Heart right ventricle (tissue), 16 donors: ENCODE measurements around the gene DNAJB12. TPM values are rescaled to one million over a fixed set of nuclear protein-coding genes. Genes with fewer than 3 reads are reported as not detected.
A peak's percentile ranks its signal among the peaks of the same experiment; 100 is the strongest.

Experiments
- ATAC-seq, 8 donors: fragments of 200-7000 bp; cut with Tn5 transposase; one replicate each; pipeline ENCODE4 v1.9.1; 2020; ENCODE audit warnings: mild to moderate bottlenecking in 8 of 8, moderate library complexity in 8 of 8, moderate number of reproducible peaks in 1 of 8
- DNase-seq, 2 donors: peaks; one replicate each; pipeline ENCODE4 v3.0.0-alpha.2; 2020
- H3K27ac ChIP-seq, 10 donors: fragments of 200-600 bp; sonication (generic) in 2 of 10; one replicate each; pipeline versions ENCODE4 v1.5.0 to v1.8.0; 2020 to 2022; ENCODE audit warnings: mild to moderate bottlenecking in 3 of 10
- H3K27me3 ChIP-seq, 7 donors: fragments of 200-600 bp; one replicate each; pipeline ENCODE4 v1.8.0; 2021 to 2022; ENCODE audit warnings: mild to moderate bottlenecking in 2 of 7
- H3K36me3 ChIP-seq, 9 donors: fragments of 200-600 bp; sonication (generic) in 1 of 9; one replicate each; pipeline versions ENCODE4 v1.5.0 to v1.8.0; 2020 to 2022; ENCODE audit warnings: mild to moderate bottlenecking in 2 of 9
- H3K4me1 ChIP-seq, 9 donors: fragments of 200-600 bp; sonication (generic) in 1 of 9; one replicate each; pipeline versions ENCODE4 v1.5.0 to v1.8.0; 2020 to 2022; ENCODE audit warnings: mild to moderate bottlenecking in 4 of 9
- H3K4me3 ChIP-seq, 10 donors: fragments of 200-600 bp; sonication (generic) in 2 of 10; one replicate each; pipeline versions ENCODE4 v1.5.0 to v1.8.0; 2020 to 2022; ENCODE audit warnings: mild to moderate bottlenecking in 7 of 10, moderate library complexity in 2 of 10
- H3K9me3 ChIP-seq, 11 donors: fragments of 200-600 bp in 10 of 11; sonication (generic) in 2 of 11; one replicate each; pipeline versions ENCODE4 v1.5.0 to v1.8.0; 2013 to 2022; ENCODE audit warnings: mild to moderate bottlenecking in 2 of 11, control low read depth in 1 of 11, moderate library complexity in 1 of 11
- WGBS, 2 donors: extraction: QIAGEN DNeasy Blood & Tissue Kit; methylation state at CpG; one replicate each; pipeline ENCODE4 v1.1.7; 2013; ENCODE audit warnings: inconsistent platforms in 1 of 2; 5-methylcytosine and 5-hydroxymethylcytosine counted together
- intact Hi-C, 10 donors: fragments of 100-400 bp; cut with DNase I; formaldehyde crosslinking; loops; one replicate each; pipeline versions ENCODE4 v1.11.1 to v1.14.2; 2022
- polyA plus RNA-seq, 2 donors: library from polyadenylated mRNA; stranded (reverse); fragments of 200-250 nt; gene quantifications; one replicate each; pipeline ENCODE4 v1.2.3, GENCODE V29; 2013
- total RNA-seq, 10 donors: library from RNA; stranded (reverse); fragmentation: NEBNext Ultra II Directional in 3 of 10; extraction: Animal tissue kit (Norgen Biotek cat#: 25700) in 3 of 10; gene quantifications; one replicate each; pipeline versions ENCODE4 v1.2.1 to v1.2.4, GENCODE V29; 2021 to 2023
- TF ChIP-seq, protein P1 (sequence below), 9 donors: fragments of 200-600 bp; sonication (generic) in 2 of 9; IDR thresholded peaks; one replicate each; pipeline versions ENCODE4 v1.5.0 to v1.8.0; 2021 to 2022; ENCODE audit warnings: antibody characterized with exemption in 9 of 9, mild to moderate bottlenecking in 5 of 9, moderate library complexity in 1 of 9
- donor health status: Arrhythmogenic right ventricular cardiomyopathy.
- donor health status: ischemic (EF 13 %, LVEDD 7.1; RV severe dilation, severe dysfunction).
- donor health status: healthy with polysubstance abuse.
- donor health status: DM: no; HTN: yes; CAD: no.
- donor health status: DM: no; HTN: no; CAD: no.
- donor health status: ischemic (EF 25% LVEDD 6.9; RV normal size, moderate dysfunction).
- donor health status: ischemic (EF 25% LVEDD 5.7; RV mildly dilated, moderate dysfunction).
- donor health status: healthy.
- donor health status: DM: yes; HTN: yes; CAD: no.
- donor health status: Ischemic cardiomyopathy.
- donor health status: ischemic (EF 35%, LVEDD 5.7; RV mildly dilated, moderate dysfunction).
- donor health status: nonischemic (EF 11% LVEDD 7.7; RV severe dilation, severe dysfunction).
- donor health status: DM: yes; HTN: yes; CAD: no.
- donor health status: PGD.
- donor health status: ischemic (EF 29% LVEDD 5.4; RV normal size, mild dysfunction).
- donor health status: nonischemic (EF 23%, LVEDD 6.1; RV moderate dilation, normal function).

The DNAJB12 gene
- total and polyA plus RNA-seq, 12 donors = 22.6 to 32.8 (median 27.9) TPM

DNA sequence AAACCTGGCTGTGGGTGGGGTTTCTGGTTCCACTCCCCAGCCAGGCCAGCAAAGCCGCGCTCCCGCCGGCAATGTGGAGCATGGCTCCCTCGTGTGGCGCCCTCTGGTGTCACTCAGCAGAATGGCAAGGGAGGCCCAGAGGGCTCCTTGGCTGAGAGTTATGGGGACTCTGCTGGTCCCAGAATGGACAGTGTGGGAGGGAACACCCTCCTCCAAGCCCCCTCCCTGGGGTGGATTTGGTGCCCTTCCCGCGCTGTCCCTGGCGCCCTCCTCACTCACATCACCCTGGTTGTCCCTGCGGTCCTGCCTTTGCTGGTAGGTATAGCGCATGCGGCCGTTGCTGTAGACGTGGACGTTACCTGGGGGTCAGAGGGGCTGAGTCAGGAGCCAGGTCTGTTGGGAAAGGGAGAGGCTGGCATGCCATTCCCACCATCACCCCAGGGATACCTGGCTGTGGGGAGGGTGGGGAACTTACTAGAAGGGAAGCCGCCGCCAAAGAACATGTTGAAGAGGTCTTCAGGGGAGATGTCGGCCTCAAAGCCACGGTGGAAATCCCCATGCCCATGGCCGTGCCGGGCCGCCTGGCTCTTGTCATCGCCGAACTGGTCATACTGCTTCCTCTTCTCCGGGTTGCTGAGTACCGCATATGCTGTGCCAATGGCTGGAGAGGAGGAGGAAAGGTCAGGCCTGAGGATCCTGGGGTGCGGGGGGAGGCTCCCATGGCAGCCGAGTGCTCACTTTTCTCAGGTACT lies 14.0 kb downstream of the DNAJB12 start:
- WGBS, 2 donors = 72 to 73% methylated on average over 28 of the region's 28 CpGs
- Histone ChIP-seq H3K9me3 (no peaks in the 10 kb centered on the region), H3K27me3 (no peaks in the 10 kb centered on the region), H3K36me3 (peaks cover 0 to 90% (median 42%) of the 10 kb centered on the region in 9 donors), H3K4me3 (no peak overlapping the region), H3K4me1 (peaks cover 12 to 34% (median 22%) of the 10 kb centered on the region in 9 donors), H3K27ac (no peak overlapping the region)
- TF ChIP-seq, protein P1, sequence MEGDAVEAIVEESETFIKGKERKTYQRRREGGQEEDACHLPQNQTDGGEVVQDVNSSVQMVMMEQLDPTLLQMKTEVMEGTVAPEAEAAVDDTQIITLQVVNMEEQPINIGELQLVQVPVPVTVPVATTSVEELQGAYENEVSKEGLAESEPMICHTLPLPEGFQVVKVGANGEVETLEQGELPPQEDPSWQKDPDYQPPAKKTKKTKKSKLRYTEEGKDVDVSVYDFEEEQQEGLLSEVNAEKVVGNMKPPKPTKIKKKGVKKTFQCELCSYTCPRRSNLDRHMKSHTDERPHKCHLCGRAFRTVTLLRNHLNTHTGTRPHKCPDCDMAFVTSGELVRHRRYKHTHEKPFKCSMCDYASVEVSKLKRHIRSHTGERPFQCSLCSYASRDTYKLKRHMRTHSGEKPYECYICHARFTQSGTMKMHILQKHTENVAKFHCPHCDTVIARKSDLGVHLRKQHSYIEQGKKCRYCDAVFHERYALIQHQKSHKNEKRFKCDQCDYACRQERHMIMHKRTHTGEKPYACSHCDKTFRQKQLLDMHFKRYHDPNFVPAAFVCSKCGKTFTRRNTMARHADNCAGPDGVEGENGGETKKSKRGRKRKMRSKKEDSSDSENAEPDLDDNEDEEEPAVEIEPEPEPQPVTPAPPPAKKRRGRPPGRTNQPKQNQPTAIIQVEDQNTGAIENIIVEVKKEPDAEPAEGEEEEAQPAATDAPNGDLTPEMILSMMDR (IDR thresholded peaks at IDR 0.05) = peak; percentile 92 to 98 (median 94)
- DNase-seq (peak; percentile 56 to 72), ATAC-seq (peak in 6 of 8 donors; percentile 1 to 33 (median 16))
- intact Hi-C loops = loop anchor here in 3 of 10 donors (10.0 kb wide), 3 partner anchors 206 to 446 kb away; no protein-coding TSS in a partner anchor

DNA sequence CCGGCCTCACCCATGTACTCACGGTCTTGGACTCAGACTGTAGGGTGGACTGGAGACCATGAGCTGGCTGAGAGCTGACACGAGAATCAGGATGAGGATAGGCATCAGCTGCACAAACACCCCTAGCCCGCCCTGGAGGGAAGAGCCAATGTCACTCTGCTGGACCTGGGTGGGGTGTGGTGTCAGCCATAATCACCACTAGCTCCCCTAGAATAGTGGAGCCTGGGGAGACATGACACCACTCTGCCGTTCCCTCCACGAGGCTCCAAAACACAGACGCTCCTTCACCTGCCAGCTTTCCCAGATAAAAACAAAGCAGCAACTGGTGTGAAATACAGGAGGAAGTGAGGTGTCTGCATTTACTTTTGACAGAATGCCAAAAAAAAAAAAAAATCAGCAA lies 16.5 kb downstream of the DNAJB12 start:
- peaks cover 0 to 87% (median 40%) of the 10 kb centered on the region in 9 donors for H3K36me3 ChIP-seq
- DNase-seq = no peak
- H3K4me3 ChIP-seq = no peak overlapping the region
- TF ChIP-seq, protein P1 (IDR thresholded peaks at IDR 0.05) = no peak
- H3K4me1 ChIP-seq = peaks cover 31 to 59% (median 47%) of the 10 kb centered on the region in 9 donors
- intact Hi-C loops = loop anchor here in 9 of 10 donors (5.0 to 10.0 kb wide), 13 partner anchors 66 to 441 kb away; partner anchors contain the start of genes CHST3 (in 4 of the 9), ANAPC16 (in 1 of the 9), ASCC1 (in 1 of the 9) and DDIT4 (in 1 of the 9)
- no peak overlapping the region for H3K27ac ChIP-seq
- 87 to 88% methylated on average over 7 of the region's 7 CpGs for WGBS, 2 donors
- ATAC-seq = no peak
- H3K27me3 ChIP-seq = no peaks in the 10 kb centered on the region
- H3K9me3 ChIP-seq = no peaks in the 10 kb centered on the region

DNA sequence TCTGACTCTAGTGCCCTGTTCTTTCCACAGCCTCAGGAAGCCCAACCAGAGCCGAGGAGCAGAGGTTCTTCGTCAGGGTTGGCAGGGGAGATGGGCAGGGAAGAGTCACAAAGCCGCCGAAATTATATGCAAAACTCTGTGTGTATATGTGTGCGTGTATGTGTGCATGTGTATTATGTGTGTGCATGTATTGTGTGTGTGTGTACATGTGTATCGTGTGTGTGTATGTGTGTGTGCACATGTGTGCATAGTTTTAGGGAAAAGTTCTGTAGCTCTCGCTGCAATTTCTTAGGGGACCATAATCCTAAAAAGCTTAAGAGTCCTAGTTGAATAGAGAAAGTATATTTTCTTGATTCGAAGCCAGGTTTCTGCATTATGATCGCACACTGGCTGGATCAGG lies 17.0 kb downstream of the DNAJB12 start:
- Histone ChIP-seq H3K27me3 (no peaks in the 10 kb centered on the region), H3K27ac (peak overlapping the region in 3 of 10 donors; percentile 89 to 97 (median 94)), H3K9me3 (no peaks in the 10 kb centered on the region), H3K4me1 (peaks cover 31 to 64% (median 51%) of the 10 kb centered on the region in 9 donors), H3K36me3 (peaks cover 0 to 85% (median 35%) of the 10 kb centered on the region in 9 donors), H3K4me3 (no peak overlapping the region)
- 87 to 88% methylated on average over 9 of the region's 9 CpGs for WGBS, 2 donors
- intact Hi-C loops = loop anchor here in 9 of 10 donors (2.0 to 10.0 kb wide), 15 partner anchors 63 to 440 kb away; partner anchors contain the start of genes CHST3 (in 4 of the 9), ANAPC16 (in 2 of the 9), ASCC1 (in 2 of the 9) and DDIT4 (in 1 of the 9)
- DNase-seq (no peak), ATAC-seq (no peak)
- TF ChIP-seq, protein P1 (IDR thresholded peaks at IDR 0.05) = no peak

DNA sequence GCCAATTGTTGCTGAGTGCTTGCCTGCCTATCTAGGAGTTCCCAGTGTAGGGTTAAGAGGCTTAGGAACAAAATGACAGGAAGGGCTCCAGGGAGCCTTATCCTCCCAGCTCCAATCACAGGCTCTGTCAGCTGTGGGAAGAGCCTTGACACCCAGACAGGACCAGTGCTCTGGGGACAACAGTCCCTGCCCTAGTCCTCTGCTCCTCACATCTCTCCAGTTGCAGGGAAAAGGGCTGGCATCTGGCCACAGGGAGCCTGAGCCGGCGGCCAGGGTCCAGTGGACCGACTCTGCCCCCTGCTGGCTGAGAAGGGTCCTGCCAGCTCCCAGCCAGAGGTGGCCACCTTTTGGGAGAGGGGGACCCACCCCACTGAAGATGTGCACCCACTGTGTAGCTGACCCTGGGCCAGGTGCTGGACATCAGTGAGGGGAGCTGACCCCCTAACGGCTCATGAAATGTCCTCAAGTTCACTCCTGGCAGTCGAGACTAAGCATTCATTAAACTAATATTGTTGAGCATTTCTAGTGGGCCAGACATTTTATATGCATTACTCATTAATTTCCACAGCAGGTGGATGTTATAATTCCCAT lies 17.6 kb downstream of the DNAJB12 start:
- no peaks in the 10 kb centered on the region for H3K9me3 ChIP-seq
- 30 to 31% methylated on average over 5 of the region's 5 CpGs for WGBS, 2 donors
- intact Hi-C loops = loop anchor here in 9 of 10 donors (2.0 to 10.0 kb wide), 15 partner anchors 62 to 440 kb away; partner anchors contain the start of genes CHST3 (in 4 of the 9), ANAPC16 (in 2 of the 9), ASCC1 (in 2 of the 9) and DDIT4 (in 1 of the 9)
- peaks cover 34 to 70% (median 57%) of the 10 kb centered on the region in 9 donors for H3K4me1 ChIP-seq
- ATAC-seq (peak; percentile 30 to 51 (median 43)), DNase-seq (peak; percentile 88 to 90)
- no peaks in the 10 kb centered on the region for H3K27me3 ChIP-seq
- TF ChIP-seq, protein P1 (IDR thresholded peaks at IDR 0.05) = peak; percentile 95 to 99 (median 96)
- peaks cover 0 to 79% (median 34%) of the 10 kb centered on the region in 9 donors for H3K36me3 ChIP-seq
- H3K27ac ChIP-seq = peak overlapping the region; percentile 46 to 97 (median 90)
- no peak overlapping the region for H3K4me3 ChIP-seq
